ENCODE results near the gene KLHL26. TPM values are rescaled to one million over a fixed set of nuclear protein-coding genes. Genes with fewer than 3 reads are reported as not detected.

The KLHL26 gene
- total and polyA plus RNA-seq, 9 of the 15 experiments (the other 6 are each of a cell fraction or from before 2014, with no cell fraction given), result 0.13 to 13.3 (median 1.4) TPM

GRCh38 chr19:18635831-18636182, 1.0 kb upstream of the KLHL26 start:
- no peak for DNase-seq (ENCODE audit: extremely low read depth in 1 of 4, low spot score in 3 of 4)
- ChIA-PET CTCF (ENCODE audit: low intra/inter-chr PET ratio) (no interaction called here), POLR2A (interaction anchor here (0.5 to 0.7 kb wide), 2 partner anchors 19 to 197 kb away, joined by 3 to 4 read pairs; no protein-coding TSS in a partner anchor)

More at GRCh38 chr19:18635831-18636182, 1.0 kb upstream of the KLHL26 start:
- 0 out of 2 replicates have a peak, but pooled peaks cover 3% of the 10 kb centered on the region for H4K20me1 ChIP-seq (replicated peaks; ENCODE audit: control insufficient read depth, insufficient read depth, low read length)
- H3K4me1 ChIP-seq (replicated peaks in 1 of 2; ENCODE audit: control insufficient read depth in 2 of 2, insufficient read depth in 2 of 2, low read length in 2 of 2), result peaks cover 4 to 25% of the 10 kb centered on the region in 2 experiments; a peak in 4 of 5 replicates
- TF ChIP-seq E2F3 (CRISPR knock-in tag; IDR thresholded peaks at IDR 0.05), result no peak
- no peak for TF ChIP-seq SMARCA4 (IDR thresholded peaks at IDR 0.05)
- TF ChIP-seq ZNF217 (CRISPR knock-in tag; IDR thresholded peaks at IDR 0.05), result no peak
- TF ChIP-seq NCOA1 (IDR thresholded peaks at IDR 0.05; ENCODE audit: low read depth), result no peak
- TF ChIP-seq ETS2 (tag; IDR thresholded peaks at IDR 0.05; ENCODE audit: borderline replicate concordance, poor library complexity, severe bottlenecking), result no peak
- TF ChIP-seq ESRRA (IDR thresholded peaks at IDR 0.05; ENCODE audit: borderline replicate concordance, low read depth), result no peak
- no peak for TF ChIP-seq MED1 (CRISPR knock-in tag; IDR thresholded peaks at IDR 0.05; ENCODE audit: borderline replicate concordance)
- no peak for TF ChIP-seq BDP1 (IDR thresholded peaks at IDR 0.05; ENCODE audit: insufficient read depth, insufficient read length)
- no peak for TF ChIP-seq DNMT1 (IDR thresholded peaks at IDR 0.05)
- TF ChIP-seq ZNF639 (CRISPR knock-in tag; conservative IDR thresholded peaks at IDR 0.05 in 1 of 2, IDR thresholded peaks at IDR 0.05 in 1 of 2), result no peak
- TF ChIP-seq FOXK2 (conservative IDR thresholded peaks at IDR 0.05 in 1 of 2, IDR thresholded peaks at IDR 0.05 in 1 of 2; ENCODE audit: low read depth in 2 of 2), result no peak
- TF ChIP-seq ZNF175 (CRISPR knock-in tag; IDR thresholded peaks at IDR 0.05; ENCODE audit: low read depth), result no peak
- TF ChIP-seq ASH1L (IDR thresholded peaks at IDR 0.05; ENCODE audit: borderline replicate concordance, low read depth, partially characterized antibody), result no peak
- peaks cover 21% of the 10 kb centered on the region for H3K79me2 ChIP-seq (ENCODE audit: control insufficient read depth, insufficient read depth, low read length)
- in situ Hi-C loops (cut with MboI) (no loop called here), intact Hi-C loops (cut with micrococcal nuclease) (loop anchor here (5.0 kb wide), 2 partner anchors 44 to 196 kb away; partner anchors contain the start of gene UPF1)
- WGBS (ENCODE audit: insufficient coverage, low coverage, missing lambda C conversion rate), result 0% methylated on average over 1 of the region's 6 CpGs
- no peak overlapping the region; the same call in 1 of the 2 replicates for H3K4me2 ChIP-seq (ENCODE audit: insufficient read depth, low read length)
- FAIRE-seq (no peak), ATAC-seq (no peak)
- BruUV-seq (replicated peaks), result no TSS peak
- no peak overlapping the region for H3K27ac ChIP-seq (ENCODE audit: extremely low read depth, low read depth, low read length)
- no peaks in the 10 kb centered on the region for H3K9me3 ChIP-seq (replicated peaks; ENCODE audit: control insufficient read depth, insufficient read depth, low read depth, low read length)
- no peak overlapping the region for H3K4me3 ChIP-seq
- H3K36me3 ChIP-seq (ENCODE audit: control insufficient read depth, insufficient read depth, low read length), result no peaks in the 10 kb centered on the region
- H3K27me3 ChIP-seq (ENCODE audit: control insufficient read depth in 2 of 2, insufficient read depth in 2 of 2, low read length in 2 of 2), result peaks cover 10 to 16% of the 10 kb centered on the region in 2 experiments; a peak in 4 of 5 replicates
- no peak overlapping the region for H3K9ac ChIP-seq (ENCODE audit: insufficient read depth in 1 of 2, low read depth in 2 of 2, low read length in 2 of 2)
- H3K9me1 ChIP-seq (ENCODE audit: control insufficient read depth, insufficient read depth, low read length), result no peaks in the 10 kb centered on the region
- H2AFZ ChIP-seq (ENCODE audit: low read depth, low read length), result no peak overlapping the region
